GM12875 (cell line): ENCODE results near the gene NEB.

Source experiments
- H3K4me3 ChIP-seq: one replicate; pipeline ENCODE4 v1.5.1; 2011; ENCODE audit warnings: low read depth, low read length, control low read depth
- TF ChIP-seq, protein P1 (sequence below): IDR thresholded peaks from 2 replicates; pipeline ENCODE4 v1.5.1; 2011; ENCODE audit warnings: low read depth, mild to moderate bottlenecking, control low read depth, inconsistent platforms, low read length, moderate library complexity, borderline replicate concordance; ENCODE audit not compliant: insufficient read depth

Gene NEB

DNA sequence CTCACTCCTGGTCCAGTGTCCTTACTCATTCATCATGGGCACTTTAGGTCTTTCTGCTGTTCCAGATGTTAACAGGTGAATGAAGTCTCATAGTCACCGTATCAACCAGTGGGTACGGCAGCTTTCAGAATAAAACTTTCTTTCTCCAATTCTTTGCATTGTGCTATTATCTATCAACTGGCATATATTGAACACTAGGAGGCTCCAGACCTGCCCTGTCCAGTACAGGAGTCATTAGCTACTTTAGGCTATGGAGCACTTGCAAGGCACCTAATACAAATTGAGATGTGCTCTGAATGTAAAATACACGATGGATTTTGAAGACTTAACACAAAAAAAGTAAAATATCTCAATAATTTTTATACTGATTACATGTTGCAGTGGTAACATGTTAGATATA lies 43.2 kb upstream of the NEB start:
- TF ChIP-seq, protein P1, sequence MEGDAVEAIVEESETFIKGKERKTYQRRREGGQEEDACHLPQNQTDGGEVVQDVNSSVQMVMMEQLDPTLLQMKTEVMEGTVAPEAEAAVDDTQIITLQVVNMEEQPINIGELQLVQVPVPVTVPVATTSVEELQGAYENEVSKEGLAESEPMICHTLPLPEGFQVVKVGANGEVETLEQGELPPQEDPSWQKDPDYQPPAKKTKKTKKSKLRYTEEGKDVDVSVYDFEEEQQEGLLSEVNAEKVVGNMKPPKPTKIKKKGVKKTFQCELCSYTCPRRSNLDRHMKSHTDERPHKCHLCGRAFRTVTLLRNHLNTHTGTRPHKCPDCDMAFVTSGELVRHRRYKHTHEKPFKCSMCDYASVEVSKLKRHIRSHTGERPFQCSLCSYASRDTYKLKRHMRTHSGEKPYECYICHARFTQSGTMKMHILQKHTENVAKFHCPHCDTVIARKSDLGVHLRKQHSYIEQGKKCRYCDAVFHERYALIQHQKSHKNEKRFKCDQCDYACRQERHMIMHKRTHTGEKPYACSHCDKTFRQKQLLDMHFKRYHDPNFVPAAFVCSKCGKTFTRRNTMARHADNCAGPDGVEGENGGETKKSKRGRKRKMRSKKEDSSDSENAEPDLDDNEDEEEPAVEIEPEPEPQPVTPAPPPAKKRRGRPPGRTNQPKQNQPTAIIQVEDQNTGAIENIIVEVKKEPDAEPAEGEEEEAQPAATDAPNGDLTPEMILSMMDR: no peak
- H3K4me3 ChIP-seq: no peak overlapping the region

DNA sequence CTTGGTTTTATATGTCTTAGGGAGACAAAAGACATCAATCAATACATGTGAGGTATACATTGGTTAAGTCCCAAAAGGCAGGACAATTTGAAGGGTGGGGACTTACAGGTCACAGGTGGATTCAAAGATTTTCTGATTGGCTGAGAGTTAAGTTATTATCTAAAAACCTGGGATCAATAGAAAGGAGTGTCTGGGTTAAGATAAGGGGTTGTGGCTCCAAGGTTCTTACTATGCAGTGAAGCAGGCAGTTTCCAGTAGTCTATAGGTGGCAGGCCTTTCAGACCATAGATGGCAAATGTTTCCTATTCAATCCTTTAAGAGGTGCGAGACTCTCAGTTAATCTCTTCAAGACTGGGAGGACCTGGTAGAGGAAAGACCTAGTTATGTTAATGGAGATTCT lies 42.1 kb upstream of the NEB start:
- H3K4me3 ChIP-seq: no peak overlapping the region
- TF ChIP-seq, protein P1: no peak

DNA sequence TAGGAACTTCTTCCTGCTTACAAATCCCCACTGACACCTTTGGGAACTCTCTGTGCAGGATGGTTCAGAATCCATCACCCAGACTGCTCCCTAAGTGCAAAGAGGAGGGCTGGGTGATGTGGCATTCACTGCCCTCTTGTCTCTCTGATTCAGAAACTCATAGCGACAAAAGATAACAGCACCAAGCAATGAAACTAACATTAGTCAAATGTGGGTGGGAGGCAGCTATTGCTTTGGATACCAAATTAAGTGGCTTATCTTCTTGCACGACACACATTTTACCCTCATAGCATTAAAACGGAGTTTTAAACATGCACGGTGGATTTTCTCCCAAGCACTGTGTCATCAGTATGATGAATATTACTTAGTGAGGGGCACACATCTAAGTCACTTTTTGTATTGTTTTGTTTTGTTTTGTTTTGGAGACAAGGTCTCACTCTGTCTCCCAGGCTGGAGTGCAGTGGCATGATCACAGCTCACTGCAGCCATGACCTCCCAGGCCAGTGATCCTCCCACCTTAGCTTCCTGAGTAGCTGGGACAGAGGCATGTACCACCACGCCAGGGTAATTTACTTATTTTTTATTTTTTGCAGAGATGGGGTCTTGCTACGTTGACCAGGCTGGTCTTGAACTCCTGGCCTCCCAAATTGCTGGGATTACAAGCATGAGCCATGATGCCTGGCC lies 40.9 kb upstream of the NEB start:
- H3K4me3 ChIP-seq: no peak overlapping the region
- TF ChIP-seq, protein P1: no peak

DNA sequence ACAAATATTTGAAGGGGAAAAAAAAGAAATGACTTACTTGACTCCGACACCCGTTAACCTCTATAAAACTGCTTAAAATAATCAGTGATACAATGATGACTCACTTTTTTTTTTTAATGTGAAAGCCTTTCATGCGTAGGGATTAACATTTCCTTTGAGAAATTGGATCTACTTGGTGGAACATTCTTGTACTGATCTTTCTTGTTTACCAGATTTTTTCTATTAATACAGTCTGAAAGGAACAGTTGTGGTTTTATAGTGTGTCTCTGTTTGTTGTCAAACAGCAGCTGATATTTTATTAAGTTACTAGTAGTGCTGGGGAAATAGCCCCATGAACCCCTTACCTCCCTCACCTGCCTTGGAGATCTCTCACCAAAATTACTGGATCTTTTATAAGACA lies 40.2 kb upstream of the NEB start:
- TF ChIP-seq, protein P1: no peak
- H3K4me3 ChIP-seq: no peak overlapping the region

DNA sequence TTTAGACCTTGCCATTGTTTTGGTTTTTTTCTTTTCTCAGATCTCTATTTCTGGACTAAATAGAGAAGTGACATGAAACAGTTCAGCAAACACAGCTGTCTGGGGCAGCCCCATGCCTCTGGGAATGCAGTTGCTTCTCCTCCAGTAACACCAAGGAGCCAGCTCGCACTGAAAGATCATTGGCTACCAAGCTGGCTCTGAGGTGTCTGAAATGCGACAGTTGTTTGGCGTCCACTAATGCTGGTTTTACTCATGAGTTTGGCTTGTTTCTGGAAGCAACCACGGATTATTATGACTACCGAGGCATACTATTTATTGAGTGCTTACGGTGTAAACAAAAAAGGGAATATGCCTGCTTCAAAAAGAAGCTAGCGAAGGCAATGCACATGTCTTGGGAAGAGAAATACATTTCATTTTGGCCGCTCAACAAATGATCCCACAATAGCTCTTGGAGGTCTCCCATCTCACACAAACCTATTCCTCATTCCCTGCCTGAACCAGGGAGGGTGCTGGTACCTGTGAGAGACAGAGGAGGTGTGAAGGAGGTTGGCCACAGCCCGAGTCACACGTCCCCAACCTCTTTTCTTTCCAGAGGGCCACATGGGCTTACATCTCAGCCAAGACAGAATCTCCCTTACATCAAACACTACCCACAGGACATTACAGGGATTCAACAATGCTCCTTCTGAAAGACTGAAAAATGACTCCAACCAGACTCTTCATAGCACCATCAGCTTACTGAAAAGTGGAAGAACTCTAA lies 37.5 kb upstream of the NEB start:
- no peak overlapping the region for H3K4me3 ChIP-seq
- TF ChIP-seq, protein P1: no peak

DNA sequence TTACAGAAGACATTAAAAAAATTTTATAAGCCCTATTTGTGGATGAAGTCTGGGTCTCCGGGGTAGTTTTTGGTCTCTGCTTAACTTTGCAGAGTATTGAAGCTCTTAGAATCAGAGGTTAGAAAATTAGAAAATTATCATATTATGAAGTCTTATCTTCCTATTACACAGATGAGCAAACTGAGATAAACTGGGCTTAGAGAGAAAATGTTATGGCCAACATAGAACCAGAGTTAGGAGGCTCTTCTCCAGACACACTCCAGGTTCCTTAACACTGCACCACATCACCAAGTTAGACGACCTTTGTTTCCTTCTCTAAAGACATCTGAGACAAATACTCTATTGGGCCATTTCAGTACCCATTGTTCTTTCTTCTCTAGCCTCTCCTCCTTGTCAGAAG lies 36.7 kb upstream of the NEB start:
- TF ChIP-seq, protein P1: no peak

DNA sequence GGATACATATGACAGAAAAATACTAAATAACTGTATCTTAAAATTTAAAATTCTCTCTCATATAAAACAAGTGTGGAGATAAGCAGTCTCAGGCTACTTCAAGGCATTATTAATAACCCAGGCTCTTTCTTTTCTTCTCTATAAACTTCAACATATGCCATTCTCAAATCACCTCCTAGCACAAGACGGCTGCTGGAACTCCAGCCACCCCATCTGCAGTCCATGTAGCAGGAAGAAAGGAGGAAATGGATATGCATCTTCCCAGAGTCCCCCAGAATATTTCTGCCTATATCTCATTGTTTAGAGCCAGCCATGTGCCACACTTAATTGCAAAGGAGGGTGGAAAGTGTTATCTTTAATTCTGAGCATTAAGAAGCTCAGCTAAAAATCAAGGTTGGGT lies 35.3 kb upstream of the NEB start:
- no peak overlapping the region for H3K4me3 ChIP-seq
- TF ChIP-seq, protein P1: no peak

More for the DNA sequence above, 36.7 kb upstream of the NEB start:
- H3K4me3 ChIP-seq: no peak overlapping the region
